MCF 10A (cell line): Measurements from ENCODE around the gene DIP2B. TPM values are rescaled to one million over a fixed set of nuclear protein-coding genes. Genes with fewer than 3 reads are reported as not detected.
A peak's percentile ranks its signal among the peaks of the same experiment; 100 is the strongest.

Source experiments
- BruUV-seq: library from RNA; stranded (reverse); fragments of 400-500 nt; replicated peaks from 2 replicates; lab custom pipeline; 2021; lab: Mats Ljungman, UMichigan
- CTCF ChIA-PET: fragments of 300-600 bp; sonication (Branson Sonifier 250); formaldehyde crosslinking; extraction: SDS; loops from one replicate; lab custom pipeline; 2021; ENCODE audit warnings: antibody characterized with exemption, inconsistent platforms; lab: Yijun Ruan, JAX
- POLR2A ChIA-PET: fragments of 300-600, 350-650 bp; sonication (Branson Sonifier 250); formaldehyde crosslinking; extraction: SDS; loops from one replicate; lab custom pipeline; 2020; ENCODE audit warnings: antibody characterized with exemption, inconsistent platforms; lab: Yijun Ruan, JAX
- DNase-seq: peaks from one replicate; pipeline ENCODE4 v3.0.0-alpha.2; 2018; ENCODE audit not compliant: unreplicated experiment
- H3K27ac Mint-ChIP-seq: one replicate; pipeline ENCODE4 v1.8.0; 2022; ENCODE audit warnings: mild to moderate bottlenecking, low read depth, mixed read lengths; ENCODE audit not compliant: unreplicated experiment
- H3K27me3 Mint-ChIP-seq: one replicate; pipeline ENCODE4 v1.8.0; 2022; ENCODE audit warnings: mixed read lengths; ENCODE audit not compliant: insufficient read depth, unreplicated experiment
- H3K36me3 Mint-ChIP-seq: one replicate; pipeline ENCODE4 v1.8.0; 2022; ENCODE audit warnings: mild to moderate bottlenecking, moderate library complexity, mixed read lengths; ENCODE audit not compliant: insufficient read depth, unreplicated experiment
- H3K4me1 Mint-ChIP-seq: one replicate; pipeline ENCODE4 v1.8.0; 2022; ENCODE audit warnings: mixed read lengths; ENCODE audit not compliant: insufficient read depth, unreplicated experiment
- H3K4me3 Mint-ChIP-seq: one replicate; pipeline ENCODE4 v1.8.0; 2022; ENCODE audit warnings: mild to moderate bottlenecking, moderate library complexity, mixed read lengths; ENCODE audit not compliant: unreplicated experiment
- H3K9me3 Mint-ChIP-seq: one replicate; pipeline ENCODE4 v1.8.0; 2022; ENCODE audit warnings: mixed read lengths; ENCODE audit not compliant: unreplicated experiment
- intact Hi-C: fragments of 100-400 bp; cut with micrococcal nuclease; formaldehyde crosslinking; loops from 2 replicates; pipeline ENCODE4 v1.14.1; 2022
- total RNA-seq: library from RNA; stranded (reverse); gene quantifications from 2 replicates; pipeline ENCODE4 v1.2.3, GENCODE V29; 2022
- TF ChIP-seq, protein P1 (sequence below): fragments of 200-600 bp; IDR thresholded peaks from one replicate; pipeline ENCODE4 v1.8.0; 2022; ENCODE audit warnings: antibody characterized with exemption, mild to moderate bottlenecking; ENCODE audit not compliant: unreplicated experiment

DIP2B gene
- total RNA-seq, 1 experiment from 2014 or later, result 18.8 TPM

- TF ChIP-seq, protein P1, sequence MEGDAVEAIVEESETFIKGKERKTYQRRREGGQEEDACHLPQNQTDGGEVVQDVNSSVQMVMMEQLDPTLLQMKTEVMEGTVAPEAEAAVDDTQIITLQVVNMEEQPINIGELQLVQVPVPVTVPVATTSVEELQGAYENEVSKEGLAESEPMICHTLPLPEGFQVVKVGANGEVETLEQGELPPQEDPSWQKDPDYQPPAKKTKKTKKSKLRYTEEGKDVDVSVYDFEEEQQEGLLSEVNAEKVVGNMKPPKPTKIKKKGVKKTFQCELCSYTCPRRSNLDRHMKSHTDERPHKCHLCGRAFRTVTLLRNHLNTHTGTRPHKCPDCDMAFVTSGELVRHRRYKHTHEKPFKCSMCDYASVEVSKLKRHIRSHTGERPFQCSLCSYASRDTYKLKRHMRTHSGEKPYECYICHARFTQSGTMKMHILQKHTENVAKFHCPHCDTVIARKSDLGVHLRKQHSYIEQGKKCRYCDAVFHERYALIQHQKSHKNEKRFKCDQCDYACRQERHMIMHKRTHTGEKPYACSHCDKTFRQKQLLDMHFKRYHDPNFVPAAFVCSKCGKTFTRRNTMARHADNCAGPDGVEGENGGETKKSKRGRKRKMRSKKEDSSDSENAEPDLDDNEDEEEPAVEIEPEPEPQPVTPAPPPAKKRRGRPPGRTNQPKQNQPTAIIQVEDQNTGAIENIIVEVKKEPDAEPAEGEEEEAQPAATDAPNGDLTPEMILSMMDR, result no peak
- Mint-ChIP-seq H3K27ac (no peak overlapping the region), H3K36me3 (no peaks in the 10 kb centered on the region), H3K27me3 (no peaks in the 10 kb centered on the region), H3K9me3 (no peaks in the 10 kb centered on the region), H3K4me3 (no peak overlapping the region), H3K4me1 (peaks cover 18% of the 10 kb centered on the region)
- intact Hi-C loops, result no loop called here
- no TSS peak for BruUV-seq
- CTCF ChIA-PET, result no interaction called here
- POLR2A ChIA-PET, result interaction anchor here (0.6 to 2.4 kb wide), 5 partner anchors 9 to 61 kb away, joined by 3 to 10 read pairs (median 3); partner anchors contain the start of gene DIP2B
- DNase-seq, result no peak
These were observed 61.3 kb downstream of the DIP2B start for GRCh38 chr12:50566066-50566465.

- peak overlapping the region; percentile 39 for H3K27ac Mint-ChIP-seq
- no peak overlapping the region for H3K4me3 Mint-ChIP-seq
- TF ChIP-seq, protein P1, result no peak
- intact Hi-C loops, result no loop called here
- no peaks in the 10 kb centered on the region for H3K27me3 Mint-ChIP-seq
- H3K9me3 Mint-ChIP-seq, result no peaks in the 10 kb centered on the region
- H3K4me1 Mint-ChIP-seq, result peaks cover 26% of the 10 kb centered on the region
- POLR2A ChIA-PET, result interaction anchor here (1.1 to 3.1 kb wide), 7 partner anchors 11 to 196 kb away, joined by 3 to 17 read pairs (median 5); partner anchors contain the start of genes ATF1 and DIP2B
- no TSS peak for BruUV-seq
- no peaks in the 10 kb centered on the region for H3K36me3 Mint-ChIP-seq
- CTCF ChIA-PET, result interaction anchor here (1.2 kb wide), 1 partner anchor 49 kb away, joined by 3 read pairs; no protein-coding TSS in a partner anchor
- peak; percentile 36 for DNase-seq
These were observed 63.1 kb downstream of the DIP2B start for GRCh38 chr12:50567926-50568325.

GRCh38 chr12:50568338-50569091 is 63.7 kb downstream of the DIP2B start:
- Mint-ChIP-seq H3K4me3 (no peak overlapping the region), H3K27me3 (no peaks in the 10 kb centered on the region), H3K4me1 (peaks cover 31% of the 10 kb centered on the region), H3K27ac (peak overlapping the region; percentile 39), H3K9me3 (no peaks in the 10 kb centered on the region), H3K36me3 (no peaks in the 10 kb centered on the region)
- BruUV-seq, result no TSS peak
- peak; percentile 18 for DNase-seq
- TF ChIP-seq, protein P1, result no peak
- ChIA-PET CTCF (interaction anchor here (0.6 to 1.1 kb wide), 5 partner anchors 25 to 72 kb away, joined by 3 to 6 read pairs (median 3); no protein-coding TSS in a partner anchor), POLR2A (interaction anchor here (0.8 to 3.1 kb wide), 8 partner anchors 12 to 196 kb away, joined by 3 to 17 read pairs (median 4); partner anchors contain the start of genes ATF1 and DIP2B)
- intact Hi-C loops, result no loop called here

GRCh38 chr12:50569321-50569720 is 64.5 kb downstream of the DIP2B start:
- Mint-ChIP-seq H3K27ac (no peak overlapping the region), H3K27me3 (no peaks in the 10 kb centered on the region), H3K4me1 (peaks cover 25% of the 10 kb centered on the region), H3K4me3 (no peak overlapping the region), H3K36me3 (no peaks in the 10 kb centered on the region), H3K9me3 (no peaks in the 10 kb centered on the region)
- TF ChIP-seq, protein P1, result no peak
- BruUV-seq, result no TSS peak
- intact Hi-C loops, result no loop called here
- CTCF ChIA-PET, result interaction anchor here (0.6 to 1.1 kb wide), 4 partner anchors 59 to 71 kb away, joined by 3 to 6 read pairs (median 3); no protein-coding TSS in a partner anchor
- POLR2A ChIA-PET, result interaction anchor here (0.8 to 3.1 kb wide), 3 partner anchors 15 to 64 kb away, joined by 4 to 17 read pairs (median 8); partner anchors contain the start of gene DIP2B
- no peak for DNase-seq
